ENCODE results near the gene UBXN10. TPM values are rescaled to one million over a fixed set of nuclear protein-coding genes. Genes with fewer than 3 reads are reported as not detected.

UBXN10 gene
- total and polyA plus RNA-seq, 2 donors = 2.4 to 3.2 TPM

DNA sequence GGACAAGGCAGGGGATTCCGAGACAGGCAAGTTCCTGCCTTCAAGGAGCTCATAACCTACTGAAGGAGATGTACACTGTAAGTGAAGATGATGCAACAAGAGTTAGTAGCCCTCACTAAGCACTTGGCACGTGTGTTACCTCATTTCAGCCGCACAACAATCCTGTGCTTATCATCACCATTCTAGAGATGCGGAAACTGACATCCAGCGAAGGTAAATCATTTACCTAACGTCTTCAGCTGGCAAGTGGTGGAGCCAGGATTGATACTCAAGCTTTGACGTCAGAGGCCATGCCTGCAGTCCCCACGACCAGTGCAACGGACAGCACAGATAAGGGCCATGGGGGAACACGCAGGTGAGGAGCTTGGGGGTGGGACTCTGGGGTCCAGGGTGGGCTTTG, 2.9 kb upstream of the UBXN10 start:
- H3K27ac ChIP-seq (ENCODE audit: low read depth) = no peak overlapping the region
- no peak for DNase-seq (ENCODE audit: extremely low spot score)
- no peak overlapping the region for H3K4me3 ChIP-seq (ENCODE audit: low read depth, low read length)
- WGBS = 91% methylated on average over 10 of the region's 10 CpGs
- no peaks in the 10 kb centered on the region for H3K4me1 ChIP-seq (ENCODE audit: insufficient read depth)
- no peaks in the 10 kb centered on the region for H3K36me3 ChIP-seq (ENCODE audit: insufficient read depth)

DNA sequence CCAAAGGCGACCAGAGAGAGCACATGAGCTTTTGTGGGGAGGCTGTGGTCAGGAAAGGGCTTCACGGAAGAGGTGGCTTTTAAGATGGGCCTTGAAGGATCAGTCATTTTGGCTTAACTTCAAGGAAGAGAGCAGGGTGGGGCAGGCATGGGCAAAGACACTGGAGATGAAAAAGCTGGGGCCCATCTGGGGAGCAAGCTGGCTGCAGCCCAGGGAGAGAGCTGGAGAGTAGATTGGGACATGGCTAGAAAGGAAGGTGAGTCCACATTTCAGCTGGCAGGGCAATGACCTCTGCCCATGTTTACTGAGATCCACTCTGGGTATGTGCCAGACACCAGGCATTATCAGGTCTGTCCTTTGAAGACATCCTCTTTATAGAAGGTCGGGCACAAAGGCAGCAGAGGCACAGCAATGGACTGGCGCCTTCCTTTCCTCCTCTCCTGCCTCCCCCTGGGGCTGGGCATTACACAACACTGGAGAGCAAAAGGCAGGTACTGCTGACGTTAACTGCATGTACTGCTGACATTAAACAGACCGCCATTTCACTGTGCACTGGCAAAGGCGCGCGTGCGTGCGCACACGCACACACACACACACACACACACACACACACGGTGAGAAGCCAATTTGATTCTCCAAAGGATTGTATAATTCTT, 2.2 kb upstream of the UBXN10 start:
- 64% methylated on average over 13 of the region's 13 CpGs for WGBS
- H3K4me1 ChIP-seq (ENCODE audit: insufficient read depth) = no peaks in the 10 kb centered on the region
- H3K4me3 ChIP-seq (ENCODE audit: low read depth, low read length) = no peak overlapping the region
- no peak for DNase-seq (ENCODE audit: extremely low spot score)
- no peaks in the 10 kb centered on the region for H3K36me3 ChIP-seq (ENCODE audit: insufficient read depth)
- no peak overlapping the region for H3K27ac ChIP-seq (ENCODE audit: low read depth)

DNA sequence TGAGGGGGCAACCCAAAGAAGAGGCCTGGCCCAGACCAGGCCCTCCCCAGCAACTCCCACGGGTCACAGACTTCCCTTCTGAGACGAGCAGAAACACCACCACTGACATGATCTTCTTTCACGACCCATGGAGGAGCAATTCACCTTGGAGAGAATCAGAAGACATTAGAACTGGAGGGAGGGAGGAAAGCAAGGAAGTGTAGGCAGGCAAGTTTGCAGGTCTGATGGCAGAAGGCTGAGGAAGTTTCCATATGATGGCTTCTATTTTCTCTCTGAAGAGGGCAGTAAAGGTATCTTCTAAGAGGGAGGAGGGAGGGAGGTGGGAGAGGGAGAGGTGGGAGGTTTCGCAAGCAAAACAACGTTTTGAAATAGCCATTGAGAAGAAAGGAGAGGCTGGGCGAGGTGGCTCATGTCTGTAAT, 1.4 kb upstream of the UBXN10 start:
- no peak for DNase-seq (ENCODE audit: extremely low spot score)
- no peaks in the 10 kb centered on the region for H3K4me1 ChIP-seq (ENCODE audit: insufficient read depth)
- 69% methylated on average over 6 of the region's 6 CpGs for WGBS
- H3K4me3 ChIP-seq (ENCODE audit: low read depth, low read length) = no peak overlapping the region
- H3K36me3 ChIP-seq (ENCODE audit: insufficient read depth) = no peaks in the 10 kb centered on the region
- no peak overlapping the region for H3K27ac ChIP-seq (ENCODE audit: low read depth)

DNA sequence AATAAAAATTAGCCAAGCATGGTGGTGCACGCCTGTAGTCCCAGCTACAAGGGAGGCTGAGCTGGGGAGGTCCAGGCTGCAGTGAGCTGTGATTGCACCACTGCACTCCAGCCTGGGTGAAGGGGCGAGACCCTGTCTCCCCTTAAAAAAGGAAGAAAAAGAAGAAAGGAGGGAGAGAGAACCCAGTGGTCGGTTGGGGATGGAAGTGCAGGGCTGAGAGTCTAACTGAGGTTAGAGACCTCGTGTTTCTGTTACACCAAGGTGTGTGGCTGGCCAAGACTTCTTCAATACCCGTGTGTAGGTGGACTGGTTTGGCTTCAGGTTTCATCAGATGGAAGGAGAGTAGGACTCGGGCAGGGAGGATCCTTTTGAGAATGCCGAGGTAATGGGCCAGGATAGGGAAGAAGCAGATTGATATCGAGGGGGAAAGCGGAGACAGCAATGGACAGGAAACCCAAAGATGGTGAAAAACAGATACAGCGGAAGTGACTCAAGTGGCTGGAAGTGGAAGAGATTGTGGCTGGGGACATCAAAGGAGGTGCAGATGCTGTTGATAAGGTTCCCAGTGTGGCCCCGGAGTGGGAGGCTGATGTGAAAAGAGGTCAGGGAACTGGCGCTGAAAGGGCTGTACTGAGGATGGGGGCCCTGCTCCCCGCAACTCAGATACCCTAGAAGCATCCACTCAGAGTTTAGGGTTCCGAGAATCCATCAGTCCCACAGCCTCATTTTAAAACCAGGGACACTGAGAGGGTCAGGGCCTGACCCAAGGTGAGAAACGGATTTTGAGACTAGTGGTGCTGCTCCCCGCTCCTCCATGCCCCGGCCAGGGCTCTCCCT, 681 bp upstream of the UBXN10 start:
- WGBS = 69% methylated on average over 17 of the region's 17 CpGs
- Histone ChIP-seq H3K27ac (ENCODE audit: low read depth) (no peak overlapping the region), H3K36me3 (ENCODE audit: insufficient read depth) (no peaks in the 10 kb centered on the region), H3K4me1 (ENCODE audit: insufficient read depth) (no peaks in the 10 kb centered on the region), H3K4me3 (ENCODE audit: low read depth, low read length) (no peak overlapping the region)
- no peak for DNase-seq (ENCODE audit: extremely low spot score)

DNA sequence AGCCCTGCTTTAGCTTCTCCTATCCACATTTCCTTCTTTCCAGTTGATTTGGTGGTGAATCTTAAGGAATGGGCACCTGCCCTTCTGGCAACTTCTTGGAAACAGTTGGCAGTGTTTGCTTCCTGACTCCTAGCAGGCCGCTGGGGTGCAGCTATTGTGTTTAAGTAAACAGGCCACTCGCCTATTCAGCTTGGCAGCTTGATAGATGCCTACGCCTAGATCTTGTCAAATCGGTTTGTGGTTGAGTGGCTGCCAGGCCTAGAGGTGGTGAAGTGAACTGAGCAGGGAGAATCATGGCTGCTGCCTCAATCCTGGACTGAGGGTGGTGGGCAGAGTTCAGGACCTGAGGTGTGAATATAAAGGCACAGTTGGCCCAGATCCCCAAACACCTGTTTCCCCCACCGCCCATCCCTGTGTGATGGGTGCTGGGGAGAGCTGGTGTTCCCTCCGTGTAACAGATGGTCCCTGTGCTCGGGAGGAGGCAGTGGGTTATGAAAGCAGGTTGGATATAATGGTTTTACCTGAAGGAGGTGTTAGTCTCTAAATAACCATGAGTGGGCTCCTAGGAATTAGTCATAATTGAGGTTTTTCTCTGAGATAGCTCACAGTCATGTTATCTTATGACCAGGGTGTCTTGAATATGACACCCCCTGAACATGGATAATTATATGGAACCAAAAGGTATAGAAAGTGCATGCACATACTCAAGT, 1.4 kb downstream of the UBXN10 start:
- DNase-seq (ENCODE audit: extremely low spot score) = no peak
- Histone ChIP-seq H3K27ac (ENCODE audit: low read depth) (no peak overlapping the region), H3K4me3 (ENCODE audit: low read depth, low read length) (no peak overlapping the region)

DNA sequence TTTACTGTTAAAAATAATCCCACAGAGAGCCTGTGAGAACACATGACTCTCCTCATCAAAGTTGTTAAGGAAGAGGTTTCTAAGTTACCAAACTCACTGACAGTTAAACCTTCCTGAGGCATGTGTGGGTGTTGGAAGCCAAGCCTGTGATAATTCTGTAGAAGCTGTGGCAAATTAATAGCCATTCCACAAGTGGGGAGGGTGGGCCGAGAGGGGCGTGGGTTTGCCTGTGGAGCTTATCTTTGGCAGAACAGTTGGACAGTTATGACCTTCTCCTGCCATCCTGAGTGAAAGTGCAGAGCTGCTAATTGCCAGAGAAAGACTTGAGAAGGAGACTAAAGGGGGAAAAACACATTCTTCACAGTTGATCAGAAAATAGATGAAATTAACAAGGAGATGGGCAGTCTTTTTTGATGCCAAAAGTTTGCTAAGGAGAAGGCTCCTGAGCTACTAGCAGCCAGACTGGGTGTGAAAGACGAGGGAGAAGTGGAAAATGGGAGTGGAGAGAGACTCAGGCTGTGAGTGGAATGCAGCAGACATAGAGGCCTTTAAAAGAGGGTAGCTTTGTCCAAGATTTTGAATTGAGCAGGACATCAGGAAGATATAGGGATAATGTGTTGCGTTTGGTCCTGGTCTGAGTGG, 2.0 kb downstream of the UBXN10 start:
- H3K27ac ChIP-seq (ENCODE audit: low read depth) = no peak overlapping the region
- no peak for DNase-seq (ENCODE audit: extremely low spot score)
- H3K4me3 ChIP-seq (ENCODE audit: low read depth, low read length) = no peak overlapping the region
- no peaks in the 10 kb centered on the region for H3K4me1 ChIP-seq (ENCODE audit: insufficient read depth)
- 32% methylated on average over 4 of the region's 4 CpGs for WGBS
- H3K36me3 ChIP-seq (ENCODE audit: insufficient read depth) = no peaks in the 10 kb centered on the region

More for the DNA sequence above, 1.4 kb downstream of the UBXN10 start:
- WGBS = 51% methylated on average over 7 of the region's 7 CpGs
- Histone ChIP-seq H3K4me1 (ENCODE audit: insufficient read depth) (no peaks in the 10 kb centered on the region), H3K36me3 (ENCODE audit: insufficient read depth) (no peaks in the 10 kb centered on the region)

DNA sequence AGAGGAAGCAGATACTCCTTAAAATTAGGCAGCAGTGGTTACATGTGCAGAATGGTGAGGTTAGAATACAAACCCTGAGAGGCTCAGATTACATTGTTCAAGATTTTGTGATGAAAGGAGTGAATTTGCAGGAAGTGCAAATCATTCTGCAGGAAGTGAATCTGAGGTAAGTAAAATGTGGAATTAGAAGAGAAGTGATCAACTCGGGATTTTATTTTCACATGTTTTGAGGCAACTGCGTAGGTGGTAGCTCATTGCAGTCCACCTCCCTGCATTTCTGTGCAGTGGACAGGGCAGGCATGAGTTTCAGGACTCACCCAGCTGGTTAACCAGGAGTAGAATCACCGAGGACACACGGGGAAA, 2.5 kb downstream of the UBXN10 start:
- no peak for DNase-seq (ENCODE audit: extremely low spot score)
- WGBS = 65% methylated on average over 4 of the region's 4 CpGs
- H3K4me1 ChIP-seq (ENCODE audit: insufficient read depth) = no peaks in the 10 kb centered on the region
- H3K27ac ChIP-seq (ENCODE audit: low read depth) = no peak overlapping the region
- H3K36me3 ChIP-seq (ENCODE audit: insufficient read depth) = no peaks in the 10 kb centered on the region
- no peak overlapping the region for H3K4me3 ChIP-seq (ENCODE audit: low read depth, low read length)

DNA sequence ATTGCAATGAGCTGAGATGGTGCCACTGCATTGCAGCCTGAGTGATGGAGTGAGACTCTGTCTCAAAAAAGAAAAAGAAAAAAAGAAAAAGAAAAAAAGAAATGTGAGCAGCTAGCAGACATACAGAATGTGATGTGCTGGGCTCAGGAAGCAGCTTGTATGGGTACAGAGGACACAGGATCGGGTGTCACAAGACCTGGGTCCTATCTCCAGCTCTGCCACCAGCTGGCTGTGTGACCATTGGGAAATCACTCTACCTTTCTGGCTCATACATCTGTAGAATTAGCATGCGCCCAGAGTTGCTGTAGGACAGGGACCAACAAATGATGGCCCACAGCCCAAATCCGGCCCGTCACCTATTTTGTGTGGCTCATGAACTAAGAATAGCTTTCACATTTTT, 3.8 kb downstream of the UBXN10 start:
- H3K4me3 ChIP-seq (ENCODE audit: low read depth, low read length) = no peak overlapping the region
- H3K36me3 ChIP-seq (ENCODE audit: insufficient read depth) = no peaks in the 10 kb centered on the region
- H3K27ac ChIP-seq (ENCODE audit: low read depth) = no peak overlapping the region
- WGBS = 91% methylated on average over 4 of the region's 4 CpGs
- DNase-seq (ENCODE audit: extremely low spot score) = no peak
- no peaks in the 10 kb centered on the region for H3K4me1 ChIP-seq (ENCODE audit: insufficient read depth)

DNA sequence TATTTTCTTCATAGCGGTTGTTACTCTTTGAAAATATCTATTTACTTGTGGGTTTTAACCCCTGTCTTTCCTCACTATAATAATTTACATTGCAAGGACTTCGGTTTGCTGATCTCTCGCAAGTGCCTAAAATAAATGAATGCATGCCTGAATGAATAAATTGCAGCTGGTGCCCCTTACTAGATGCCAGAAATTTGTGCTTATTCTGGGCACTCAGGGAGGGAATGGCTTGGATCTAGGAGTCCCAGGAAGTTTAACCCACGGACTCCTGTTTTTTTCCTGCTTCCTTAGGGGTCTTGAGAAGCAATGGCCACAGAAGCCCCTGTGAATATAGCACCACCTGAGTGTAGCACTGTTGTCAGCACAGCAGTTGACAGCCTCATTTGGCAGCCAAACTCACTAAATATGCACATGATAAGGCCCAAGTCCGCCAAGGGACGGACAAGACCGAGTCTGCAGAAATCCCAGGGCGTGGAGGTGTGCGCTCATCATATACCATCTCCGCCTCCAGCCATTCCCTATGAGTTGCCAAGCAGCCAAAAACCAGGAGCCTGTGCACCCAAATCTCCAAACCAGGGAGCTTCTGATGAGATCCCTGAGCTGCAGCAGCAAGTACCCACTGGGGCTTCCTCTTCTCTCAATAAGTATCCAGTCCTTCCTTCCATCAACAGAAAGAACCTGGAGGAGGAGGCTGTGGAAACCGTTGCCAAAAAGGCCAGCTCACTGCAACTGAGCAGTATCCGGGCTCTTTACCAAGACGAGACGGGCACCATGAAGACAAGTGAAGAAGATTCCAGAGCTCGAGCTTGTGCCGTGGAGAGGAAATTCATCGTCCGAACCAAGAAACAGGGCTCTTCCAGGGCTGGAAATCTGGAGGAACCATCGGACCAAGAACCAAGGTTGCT, 4.6 kb downstream of the UBXN10 start:
- Histone ChIP-seq H3K4me3 (ENCODE audit: low read depth, low read length) (no peak overlapping the region), H3K36me3 (ENCODE audit: insufficient read depth) (no peaks in the 10 kb centered on the region), H3K27ac (ENCODE audit: low read depth) (no peak overlapping the region), H3K4me1 (ENCODE audit: insufficient read depth) (peaks cover 2% of the 10 kb centered on the region)
- WGBS = 90% methylated on average over 19 of the region's 19 CpGs
- DNase-seq (ENCODE audit: extremely low spot score) = no peak

DNA sequence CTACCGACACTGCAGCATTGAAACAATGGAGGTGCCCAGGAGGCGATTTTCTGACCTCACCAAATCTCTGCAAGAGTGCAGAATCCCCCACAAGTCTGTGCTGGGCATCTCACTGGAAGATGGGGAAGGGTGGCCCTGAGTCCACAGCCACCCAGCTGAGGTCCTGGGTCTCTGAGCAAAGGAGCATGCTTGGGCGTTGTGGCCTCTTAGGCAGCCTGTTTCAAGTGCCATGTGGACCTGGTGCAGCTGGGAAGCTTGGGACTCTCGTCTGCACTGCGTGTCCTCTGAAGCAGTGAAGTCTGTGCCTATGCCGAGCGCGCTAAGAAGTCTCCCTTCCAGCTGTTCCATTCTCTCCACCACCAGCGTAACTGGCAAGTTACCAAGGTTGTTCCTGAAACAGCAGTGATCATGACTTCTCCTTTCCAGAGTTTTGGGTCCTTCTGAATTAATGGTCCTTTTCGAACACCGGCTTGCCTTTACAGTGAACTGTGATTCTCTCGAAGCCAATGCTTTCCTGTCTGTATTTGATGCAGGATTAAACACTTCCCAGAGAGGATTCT, 5.5 kb downstream of the UBXN10 start:
- H3K27ac ChIP-seq (ENCODE audit: low read depth) = no peak overlapping the region
- no peak overlapping the region for H3K4me3 ChIP-seq (ENCODE audit: low read depth, low read length)
- peaks cover 2% of the 10 kb centered on the region for H3K4me1 ChIP-seq (ENCODE audit: insufficient read depth)
- 90% methylated on average over 12 of the region's 12 CpGs for WGBS
- no peak for DNase-seq (ENCODE audit: extremely low spot score)
- no peaks in the 10 kb centered on the region for H3K36me3 ChIP-seq (ENCODE audit: insufficient read depth)

DNA sequence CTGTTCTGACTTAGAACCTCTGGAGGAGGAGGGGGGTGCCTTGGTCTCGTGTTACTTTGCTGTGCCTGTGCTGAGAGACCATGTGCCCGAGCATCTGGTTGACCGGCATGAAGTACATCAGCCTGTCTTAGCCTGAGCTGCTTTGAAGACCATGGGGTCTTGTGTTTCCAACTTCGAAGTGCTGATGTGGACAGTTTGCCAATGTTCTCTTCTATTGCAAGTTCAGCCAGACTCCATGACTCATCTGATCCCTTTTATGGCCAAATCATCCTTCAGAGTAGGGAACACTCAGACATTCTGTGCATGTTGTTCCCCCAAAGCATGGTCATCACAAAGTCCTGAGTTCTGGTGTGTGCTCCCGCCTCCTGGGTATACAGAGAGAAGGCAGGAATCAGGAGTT, 6.5 kb downstream of the UBXN10 start:
- DNase-seq (ENCODE audit: extremely low spot score) = no peak
- Histone ChIP-seq H3K4me3 (ENCODE audit: low read depth, low read length) (no peak overlapping the region), H3K4me1 (ENCODE audit: insufficient read depth) (peaks cover 2% of the 10 kb centered on the region), H3K27ac (ENCODE audit: low read depth) (no peak overlapping the region), H3K36me3 (ENCODE audit: insufficient read depth) (no peaks in the 10 kb centered on the region)
- 67% methylated on average over 5 of the region's 5 CpGs for WGBS

DNA sequence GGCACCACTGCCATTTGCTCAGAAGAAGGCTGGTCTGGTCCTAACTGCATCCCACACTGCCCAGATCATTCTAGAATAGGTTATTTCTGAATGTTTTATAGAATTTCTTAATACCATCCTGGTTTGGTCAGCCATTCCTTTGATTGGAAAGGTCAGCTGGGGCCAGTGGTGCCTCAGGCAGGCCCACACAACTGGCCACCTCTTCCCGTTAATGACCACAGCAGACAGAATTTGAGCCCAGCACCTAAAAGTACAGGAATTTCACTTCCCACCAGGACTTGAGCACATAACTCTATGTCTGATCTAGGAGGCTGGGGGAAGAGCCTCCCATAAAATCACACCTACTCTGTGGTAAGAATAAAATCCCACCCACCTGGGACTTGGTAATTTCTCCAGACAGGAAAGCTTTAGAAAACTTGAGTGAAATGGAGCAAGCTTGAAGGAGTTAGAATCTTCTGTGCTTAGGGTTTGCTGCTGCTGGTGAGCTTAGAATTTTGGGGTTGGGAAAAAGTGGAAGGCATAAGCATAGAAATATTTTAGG, 7.0 kb downstream of the UBXN10 start:
- Histone ChIP-seq H3K36me3 (ENCODE audit: insufficient read depth) (no peaks in the 10 kb centered on the region), H3K4me3 (ENCODE audit: low read depth, low read length) (no peak overlapping the region), H3K4me1 (ENCODE audit: insufficient read depth) (peaks cover 2% of the 10 kb centered on the region), H3K27ac (ENCODE audit: low read depth) (no peak overlapping the region)
- DNase-seq (ENCODE audit: extremely low spot score) = no peak
- 83% methylated on average over 1 of the region's 1 CpG for WGBS

Data from urinary bladder (tissue), 4 donors.